NCI-H460 (cell line): ENCODE data around the gene OGA. TPM values are rescaled to one million over a fixed set of nuclear protein-coding genes. Genes with fewer than 3 reads are reported as not detected.

Source experiments
- DNase-seq: peaks from one replicate; pipeline ENCODE4 v3.0.0-alpha.2; 2016; ENCODE audit warnings: low read depth; ENCODE audit errors: extremely low read depth
- total RNA-seq: library from RNA; depleted of rRNA; stranded (reverse); fragments of >200 nt; shearing (Covaris generic); gene quantifications from 2 replicates; pipeline ENCODE4 v1.2.3, GENCODE V29; 2014

The OGA gene
- total RNA-seq, 1 experiment from 2014 or later = 96.2 TPM

DNA sequence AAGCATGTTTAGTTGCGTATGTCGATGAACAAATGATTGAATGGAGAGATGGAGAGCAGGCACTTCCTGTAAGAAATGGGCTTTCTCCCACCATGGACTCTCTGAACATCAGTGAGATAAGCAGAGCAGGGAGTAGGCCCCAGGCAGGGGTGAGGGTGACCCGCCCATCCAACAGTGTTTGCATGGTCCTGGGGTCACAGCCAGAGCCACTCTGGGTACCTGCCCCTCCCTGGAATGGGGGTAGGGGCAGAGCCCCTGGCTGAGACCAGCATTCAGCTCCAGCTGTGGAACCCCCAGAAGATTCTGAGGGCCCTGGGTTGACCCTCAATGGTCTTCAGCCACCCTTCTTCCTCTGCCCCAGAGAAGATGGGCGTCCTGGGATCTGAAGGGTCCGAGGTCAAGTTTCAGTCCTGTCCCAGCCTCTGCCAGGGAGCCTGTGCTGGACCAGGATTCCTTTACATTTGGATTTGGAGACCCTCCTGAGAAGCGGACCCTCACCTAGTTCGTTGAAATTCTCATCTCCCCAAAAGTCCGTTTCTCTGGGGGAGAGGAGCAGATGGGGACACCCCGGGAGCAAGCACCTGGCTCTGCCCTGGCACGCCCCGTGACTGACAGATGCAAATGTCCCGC, 40.0 kb downstream of the OGA start:
- no peak for DNase-seq

DNA sequence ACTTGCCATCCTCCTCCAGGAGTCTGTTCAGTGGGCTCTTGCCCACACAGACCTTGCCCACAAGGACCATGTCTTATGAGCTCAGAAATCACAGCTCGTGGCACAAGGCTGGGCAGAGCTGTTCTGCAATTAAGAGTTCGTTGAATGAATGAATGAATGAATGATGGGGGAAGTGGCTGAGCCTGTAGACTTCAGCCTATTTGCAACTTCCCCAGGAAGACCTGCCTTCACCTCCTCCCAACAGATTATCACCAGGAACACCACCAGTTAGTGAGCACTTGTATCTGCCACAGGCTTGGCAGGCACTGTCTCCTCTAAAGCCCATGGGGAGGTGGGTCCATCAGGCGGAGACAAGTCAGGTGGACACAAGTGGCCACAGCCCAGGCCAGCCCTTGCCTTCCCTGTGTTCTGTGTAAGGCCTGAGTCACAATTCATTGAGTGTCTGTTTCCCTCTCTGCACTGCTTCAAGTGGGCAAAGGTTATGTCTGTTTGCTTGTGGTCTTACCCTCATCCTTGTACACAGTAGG, 40.6 kb downstream of the OGA start:
- no peak for DNase-seq

DNA sequence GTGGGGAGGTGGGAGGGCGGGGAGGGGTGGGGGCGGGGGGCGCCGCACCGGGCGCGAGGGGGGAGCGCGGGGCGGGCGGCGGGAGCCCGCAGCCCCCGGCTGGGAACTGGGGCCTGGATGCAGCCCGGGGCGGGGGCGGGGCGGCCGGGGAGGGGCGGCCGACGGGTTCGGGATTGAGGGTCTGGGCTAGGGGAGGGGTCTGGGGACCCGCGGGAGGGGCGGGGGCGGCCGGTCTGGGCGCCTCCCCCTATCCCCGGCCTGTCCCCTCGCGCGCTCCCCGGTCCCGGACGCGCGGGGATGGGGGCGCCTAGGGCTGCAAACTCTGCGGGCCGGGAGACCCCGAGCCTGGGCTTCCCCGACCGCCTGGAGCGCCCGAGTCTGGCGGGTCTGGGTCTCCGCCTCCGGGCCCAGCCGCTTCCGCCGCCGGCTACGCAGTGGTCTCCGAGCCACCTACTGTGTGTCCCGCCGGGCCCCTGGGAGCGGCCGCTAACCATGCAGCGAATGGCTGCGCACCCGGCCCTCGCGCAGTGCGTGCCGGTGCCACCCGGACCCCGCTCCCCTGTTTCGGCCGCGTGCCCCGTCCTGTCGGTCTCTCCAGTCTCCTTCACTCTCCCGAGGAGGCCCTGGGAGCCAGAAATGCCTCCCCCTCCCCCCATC, 42.0 kb downstream of the OGA start:
- no peak for DNase-seq

DNA sequence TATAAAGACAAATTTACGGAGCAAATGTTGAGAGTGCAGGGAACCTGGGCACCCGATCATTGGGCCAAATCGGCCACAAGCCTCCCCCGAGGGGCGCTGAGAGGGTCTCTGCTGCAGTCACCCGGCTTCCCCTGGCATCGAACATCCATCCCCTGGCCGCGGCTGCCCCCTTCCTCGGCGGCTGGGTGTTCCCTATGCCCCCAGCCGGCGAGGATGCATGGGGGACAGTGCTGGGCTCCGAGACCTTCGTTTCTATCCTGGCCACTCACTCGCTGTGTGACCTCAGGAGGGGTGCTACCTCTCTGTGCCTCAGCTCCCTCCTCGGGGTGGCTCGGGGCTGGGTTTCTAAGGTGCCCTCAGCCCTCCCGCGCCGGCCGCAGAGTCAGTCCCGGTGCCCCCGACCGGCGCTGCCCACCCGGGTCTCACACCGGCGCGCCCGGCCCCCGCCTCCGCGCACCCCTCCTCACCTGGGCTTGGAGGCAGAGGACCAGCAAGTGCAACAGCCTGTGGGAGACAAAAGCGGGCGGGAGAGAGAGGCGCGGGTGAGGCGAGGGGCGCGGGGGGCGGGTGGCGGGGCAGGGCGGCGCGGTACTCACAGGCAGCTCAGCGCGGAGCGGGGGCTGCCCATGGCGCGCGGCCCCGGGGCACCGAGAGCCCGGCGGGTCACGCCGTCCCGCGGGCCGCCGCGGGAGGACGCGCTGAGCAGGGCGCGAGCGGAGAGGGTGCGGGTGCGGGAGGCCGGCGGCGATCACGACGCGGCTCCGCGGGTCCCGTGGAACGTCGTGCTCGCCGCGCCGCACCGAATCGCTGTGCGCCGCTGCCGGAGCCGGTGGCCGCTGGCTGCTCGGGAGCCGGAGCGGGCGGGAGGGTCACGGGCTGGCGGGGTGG, 42.7 kb downstream of the OGA start, which contains the start of gene FGF8:
Gene FGF8 (minus strand): TSS at position 842 of the 888 bp plus-strand sequence. CDS start 214 bp downstream, at position 628.
- DNase-seq = no peak

DNA sequence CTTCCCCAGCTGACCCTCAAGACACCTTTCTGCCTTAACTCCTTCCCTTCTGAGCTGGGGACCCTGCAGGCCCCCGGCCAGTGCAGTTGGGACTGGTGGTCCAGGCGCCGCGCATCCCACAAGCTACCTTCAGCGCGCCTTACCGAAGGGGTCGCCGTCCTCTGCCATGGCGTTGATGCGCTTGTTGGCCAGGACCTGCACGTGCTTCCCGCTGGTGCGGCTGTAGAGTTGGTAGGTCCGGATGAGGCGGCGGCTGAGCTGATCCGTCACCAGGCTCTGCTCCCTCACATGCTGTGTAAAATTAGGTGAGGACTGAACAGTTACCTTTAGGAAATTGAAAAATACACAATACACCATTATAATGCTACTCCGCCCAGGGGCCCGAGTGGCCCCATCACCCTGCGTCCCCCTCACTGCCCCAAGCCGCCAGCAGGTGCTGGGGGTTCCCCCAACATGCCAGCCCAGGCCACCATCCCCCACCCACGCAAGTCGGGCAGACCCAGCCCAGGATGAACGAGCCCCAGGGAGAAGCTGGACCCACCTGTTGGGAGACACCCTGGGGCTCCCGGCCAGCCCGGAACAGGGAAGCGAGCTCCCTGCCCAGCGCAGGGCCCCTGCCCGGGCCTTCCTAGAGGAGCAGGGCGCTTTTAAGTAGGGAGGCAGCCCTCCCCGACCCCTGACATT, 43.5 kb downstream of the OGA start:
- no peak for DNase-seq

DNA sequence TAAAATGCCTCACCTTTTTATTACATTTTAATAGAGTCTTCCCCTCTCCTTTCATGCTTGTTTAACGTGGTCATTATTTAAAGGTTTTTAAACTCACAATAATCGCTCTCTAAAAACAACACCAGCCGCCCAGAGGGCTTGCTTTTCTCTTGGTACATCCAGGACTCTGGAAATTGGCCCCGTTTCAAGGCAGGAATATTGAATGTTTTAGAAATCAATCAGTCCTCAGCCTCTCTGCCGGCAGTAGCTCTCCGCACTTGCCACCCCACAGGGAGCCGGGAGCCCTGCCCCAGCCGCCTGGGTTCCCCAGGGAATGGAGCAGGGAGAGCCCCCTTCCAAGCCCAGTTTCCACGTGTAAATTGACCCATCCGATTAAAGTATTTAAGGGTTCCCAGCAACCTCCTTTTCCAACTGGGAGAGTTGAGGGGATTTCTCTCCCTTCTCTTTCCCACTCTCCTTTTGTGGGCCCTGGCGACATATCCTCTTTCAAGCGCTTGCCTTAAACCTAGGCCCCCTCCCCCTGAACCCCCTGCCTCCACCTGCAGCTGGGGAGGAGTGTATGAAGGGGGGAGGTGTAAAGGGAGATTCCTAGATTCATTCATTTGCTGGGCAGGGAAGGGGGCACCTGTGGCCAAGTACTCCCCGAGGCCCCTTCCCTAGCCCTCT, 44.2 kb downstream of the OGA start:
- no peak for DNase-seq

DNA sequence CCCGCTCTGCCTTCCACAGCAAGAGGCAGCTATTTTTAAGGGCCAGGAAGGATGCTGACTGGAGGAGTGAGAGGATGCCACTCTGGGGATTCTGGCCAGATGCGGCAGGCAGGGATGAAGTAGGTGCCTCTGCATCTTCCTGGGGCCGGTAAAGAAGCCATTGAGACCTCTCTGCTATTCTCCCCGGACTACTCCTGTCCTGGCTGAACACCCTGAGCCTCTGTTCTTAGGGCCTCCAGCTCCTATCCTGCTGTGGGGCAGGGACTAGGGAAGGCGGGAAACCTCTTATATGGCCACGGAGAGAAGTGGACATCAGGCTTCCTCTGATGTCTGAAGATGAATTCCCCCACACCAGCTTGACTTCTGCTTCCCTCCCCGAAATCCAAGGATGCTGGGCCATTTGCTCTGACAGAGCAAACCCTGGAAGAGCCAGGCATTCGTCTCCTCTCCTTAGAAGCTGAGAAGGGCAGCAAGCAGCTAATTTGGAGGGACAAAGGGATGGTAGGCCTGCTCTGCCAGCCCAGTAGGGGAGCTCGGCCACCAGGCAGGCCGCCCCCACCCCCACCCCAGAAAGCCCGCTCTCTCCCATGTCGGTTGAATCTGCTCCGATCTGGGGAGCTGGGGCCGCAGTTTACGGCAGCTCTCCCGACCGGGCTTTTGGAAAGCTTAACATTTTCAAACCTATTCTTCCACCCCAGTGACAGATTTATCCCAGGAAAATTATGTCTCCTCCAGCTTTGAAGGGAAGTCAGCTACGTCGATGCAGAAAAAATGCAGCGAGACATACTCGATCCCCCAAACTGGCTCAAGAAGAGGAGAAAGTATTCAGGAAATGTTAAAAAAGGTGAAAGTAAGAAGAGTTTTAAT, 45.1 kb downstream of the OGA start:
- DNase-seq = no peak

DNA sequence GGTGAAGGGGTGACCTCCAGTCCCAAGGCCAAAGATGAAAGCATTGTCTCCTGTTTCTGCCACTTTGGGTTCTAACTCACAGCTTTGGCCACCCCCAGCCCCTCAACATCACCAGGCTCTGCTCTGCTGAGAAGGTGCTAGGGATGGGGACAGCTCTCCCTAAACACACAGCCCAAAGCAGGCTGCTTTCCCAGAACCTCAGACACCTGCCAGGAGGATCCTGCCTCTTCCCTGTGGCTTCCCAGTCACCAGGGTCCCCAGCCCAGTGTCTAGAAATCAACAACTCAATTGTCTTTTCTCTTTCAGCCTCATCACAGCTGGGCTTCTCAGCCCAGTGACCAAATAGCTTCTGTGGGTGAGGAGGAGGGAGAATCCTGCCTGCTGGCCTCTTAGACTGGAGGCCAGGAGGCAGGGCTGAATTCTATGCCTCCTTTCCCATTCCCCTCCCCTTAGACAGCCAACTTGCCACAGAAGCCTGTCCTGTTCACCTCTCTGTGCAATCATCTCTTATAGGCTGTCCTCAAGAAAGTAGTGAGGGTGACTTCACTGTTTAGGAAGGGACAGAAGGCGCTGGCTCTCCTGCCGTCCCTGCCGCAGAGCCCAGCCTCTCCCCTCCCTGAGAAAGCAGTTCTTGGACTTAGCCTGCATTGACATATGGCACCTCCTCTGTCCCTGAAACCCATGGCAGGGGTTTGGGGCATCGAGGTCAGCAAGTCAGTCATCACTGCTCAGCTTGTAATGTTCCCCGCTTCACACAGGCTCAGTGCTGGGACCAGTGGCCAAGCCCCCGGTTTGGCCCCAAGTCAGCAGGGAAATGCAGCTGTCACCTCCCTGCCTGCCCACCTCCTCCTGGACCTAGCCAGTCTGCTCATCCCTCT, 46.0 kb downstream of the OGA start:
- DNase-seq = no peak

DNA sequence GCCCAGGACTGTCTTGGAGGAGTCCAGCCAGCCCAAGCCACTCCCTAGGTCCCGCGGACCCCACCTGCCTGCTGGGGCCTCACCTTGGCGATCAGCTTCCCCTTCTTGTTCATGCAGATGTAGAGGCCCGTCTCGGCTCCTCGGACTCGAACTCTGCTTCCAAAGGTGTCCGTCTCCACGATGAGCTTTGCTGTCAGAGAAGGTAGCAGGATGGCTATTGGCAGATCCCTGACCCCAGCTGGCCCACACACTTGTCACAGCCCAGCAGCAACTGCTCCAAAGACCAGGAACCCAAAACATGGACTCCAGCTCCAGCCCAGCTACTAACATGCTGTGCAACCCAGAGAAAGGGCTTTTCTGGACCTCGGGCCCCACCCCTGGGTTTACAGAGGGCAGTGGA, 46.9 kb downstream of the OGA start:
- no peak for DNase-seq

DNA sequence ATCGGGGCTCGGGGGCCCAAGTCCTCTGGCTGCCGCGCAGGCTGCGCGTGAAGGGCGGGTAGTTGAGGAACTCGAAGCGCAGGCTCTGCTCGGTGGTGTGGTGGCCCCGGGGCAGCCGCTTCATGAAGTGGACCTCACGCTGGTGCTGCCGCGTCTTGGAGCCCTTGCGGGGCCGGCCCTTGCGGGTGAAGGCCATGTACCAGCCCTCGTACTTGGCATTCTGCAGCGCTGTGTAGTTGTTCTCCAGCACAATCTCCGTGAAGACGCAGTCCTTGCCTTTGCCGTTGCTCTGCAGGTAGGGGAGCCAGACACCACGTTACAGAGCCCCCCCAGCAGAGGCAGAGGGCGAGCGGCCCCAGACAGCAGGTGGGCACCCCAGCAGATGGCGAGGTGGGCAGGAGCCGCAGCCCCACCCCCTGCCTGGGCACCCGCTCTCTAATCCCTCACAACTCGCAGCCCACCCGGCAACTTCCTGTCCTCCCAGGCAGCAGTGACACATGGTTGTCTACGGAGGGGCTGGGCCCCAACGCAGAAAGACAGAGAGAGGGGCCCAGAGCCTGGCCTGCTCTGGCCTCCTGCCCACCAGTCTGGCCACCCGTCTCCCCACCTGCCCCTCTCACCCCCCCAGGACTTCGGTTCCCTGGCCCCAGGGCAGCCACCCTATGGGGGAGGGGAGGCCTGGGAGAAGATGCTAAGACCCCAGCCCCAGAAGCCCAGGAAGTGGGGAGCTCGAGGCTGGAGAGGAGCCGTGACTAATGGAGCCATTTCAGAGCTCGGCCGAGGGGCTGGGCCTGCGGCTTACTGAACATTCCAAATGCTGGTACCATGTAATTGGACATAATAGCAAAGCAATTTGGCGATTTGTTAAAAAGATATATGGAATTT, 47.7 kb downstream of the OGA start:
- no peak for DNase-seq

DNA sequence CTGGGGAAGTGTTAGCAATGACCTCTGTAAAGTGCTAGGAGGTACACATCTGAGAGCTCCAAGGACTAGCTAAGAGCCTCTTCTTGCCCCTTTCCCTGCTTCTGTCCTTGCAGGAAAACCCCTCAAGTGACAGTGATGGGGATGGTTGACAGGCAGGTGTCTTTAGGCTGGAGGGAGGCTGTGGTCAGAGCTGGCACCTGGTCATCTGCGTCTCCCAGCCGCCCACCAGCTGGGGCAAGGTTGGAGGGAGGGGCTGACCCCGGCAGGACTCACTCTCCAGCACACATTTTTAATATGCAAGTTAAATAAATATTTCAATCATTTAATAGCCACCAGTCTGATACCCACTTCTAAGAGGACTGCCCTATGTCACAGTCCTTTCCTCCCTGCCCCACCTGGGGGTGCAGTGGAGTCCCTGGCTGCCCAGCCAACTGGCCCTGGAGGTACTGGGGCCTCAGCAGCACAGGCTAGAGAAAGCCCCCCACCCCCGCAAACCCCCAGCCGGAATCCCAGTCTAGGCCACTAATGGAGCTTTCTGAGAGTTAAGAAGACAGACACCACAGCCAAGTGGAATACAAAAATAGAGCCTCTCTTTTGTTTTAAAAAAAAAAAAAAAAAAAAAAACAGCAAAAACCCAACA, 48.6 kb downstream of the OGA start:
- DNase-seq = no peak

DNA sequence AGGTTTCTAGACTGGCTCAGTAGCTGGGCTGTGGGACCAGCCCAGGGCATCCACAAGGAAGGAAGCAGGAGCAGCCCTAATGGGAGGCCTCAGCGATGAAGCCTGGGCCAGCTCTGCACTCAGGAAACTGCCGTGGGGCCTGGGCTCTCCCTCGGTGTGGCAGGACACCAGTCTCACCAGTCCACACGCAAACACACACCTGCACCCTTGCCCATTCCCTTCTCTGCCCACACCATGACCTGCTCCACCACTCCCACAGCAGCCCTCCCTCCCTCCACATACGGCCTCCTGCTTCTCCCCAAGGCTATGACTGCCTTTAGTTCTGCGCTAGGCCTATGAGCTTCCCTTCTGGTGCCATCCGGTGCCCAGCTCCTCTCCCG, 49.5 kb downstream of the OGA start:
- no peak for DNase-seq

DNA sequence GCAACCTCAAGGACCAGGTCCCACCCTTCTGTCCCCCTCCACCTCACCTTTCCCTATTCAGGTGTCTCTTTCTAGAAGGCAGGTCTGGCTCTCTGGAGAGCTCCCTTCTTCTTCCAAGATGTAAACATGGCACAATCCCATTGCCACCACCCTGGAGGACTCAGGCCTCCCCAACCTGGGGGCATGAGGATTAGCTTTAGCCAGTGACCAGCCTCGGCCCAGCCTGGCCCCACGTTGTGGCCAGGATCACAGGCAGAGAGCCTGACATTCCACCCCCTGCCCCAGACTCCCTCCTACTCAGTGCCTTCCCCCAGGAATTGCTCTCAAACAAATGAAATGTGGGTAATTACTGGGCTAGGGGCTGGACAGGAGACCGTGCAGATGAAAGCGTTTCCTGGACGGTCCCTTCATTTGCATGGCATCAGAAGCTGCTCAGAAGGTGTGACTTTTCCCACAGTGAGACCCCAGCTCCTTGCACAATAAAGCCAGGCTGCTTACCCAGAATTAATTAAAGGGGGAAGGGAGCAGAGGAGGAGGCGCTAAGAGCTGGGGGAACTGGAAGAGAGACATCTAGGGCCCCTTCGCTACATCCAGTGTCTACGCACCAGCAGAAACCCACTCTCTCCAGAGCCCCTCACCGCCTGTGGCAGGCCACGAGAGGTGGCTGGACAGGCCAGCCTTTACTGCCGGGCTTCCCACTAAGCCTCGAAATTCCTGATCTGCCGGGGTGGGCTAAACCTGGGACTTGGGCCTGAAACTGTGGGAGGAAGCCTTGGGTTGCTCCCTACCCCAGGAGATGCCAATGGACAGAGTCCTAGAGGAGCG, 50.1 kb downstream of the OGA start:
- no peak for DNase-seq

DNA sequence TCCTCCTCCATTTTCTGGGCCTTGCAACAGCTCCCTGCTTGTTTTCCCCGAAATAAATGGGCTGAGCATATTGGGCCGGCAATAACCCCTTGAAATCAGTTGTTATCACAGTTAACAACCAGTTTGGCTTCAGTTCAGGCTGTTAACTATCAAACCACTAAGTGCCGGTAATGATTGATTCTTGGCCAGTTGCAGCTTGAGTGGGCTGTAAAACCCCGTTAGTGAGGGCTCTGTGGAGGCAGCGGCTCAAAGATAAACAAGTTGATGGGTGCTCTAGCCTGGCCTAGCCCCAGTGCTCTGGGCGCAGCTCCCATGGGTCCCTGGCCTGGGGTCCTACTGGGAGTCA, 50.7 kb downstream of the OGA start:
- DNase-seq = no peak

DNA sequence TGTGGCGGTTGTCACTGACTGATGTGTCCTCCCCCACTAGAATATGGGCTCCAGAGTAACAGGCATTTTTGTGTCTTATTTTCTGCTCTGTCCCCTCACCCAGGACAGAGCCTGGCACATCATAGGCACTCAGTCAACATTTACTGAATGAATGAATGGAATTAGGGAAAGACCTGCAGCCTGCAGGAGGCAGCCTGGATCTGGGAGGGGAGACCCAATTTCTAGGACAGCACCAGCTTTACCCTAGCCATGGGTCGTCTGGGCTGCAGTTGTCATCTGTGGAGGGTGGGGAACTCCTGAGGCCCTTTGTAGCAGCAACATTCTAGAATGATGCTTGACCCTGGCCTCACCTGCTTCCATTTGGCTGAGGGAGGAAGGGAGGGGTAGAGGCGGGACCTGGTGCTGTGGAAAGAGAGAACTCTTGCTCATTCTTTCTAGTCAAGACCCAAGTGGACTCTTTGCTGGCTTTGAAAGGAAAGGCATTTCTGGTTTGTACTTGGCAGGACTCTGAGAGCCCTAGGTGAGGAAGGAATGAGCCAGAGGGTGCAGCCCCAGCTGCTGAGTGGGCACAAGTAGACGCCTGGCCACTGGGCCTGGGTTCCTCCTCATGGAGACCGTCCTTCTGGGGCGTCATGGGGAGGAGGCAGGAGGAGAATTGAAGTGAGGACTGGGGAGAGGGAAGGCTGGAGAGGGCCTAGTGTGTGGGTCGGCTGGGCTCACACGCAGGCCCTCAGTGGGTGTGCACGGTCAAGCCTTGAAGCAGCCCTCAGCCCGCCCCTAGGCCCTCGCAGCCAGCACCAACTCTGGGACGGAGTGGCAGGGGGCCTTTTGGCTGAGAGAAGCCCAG, 51.3 kb downstream of the OGA start:
- DNase-seq = no peak
